SJSA1 (cell line): ENCODE measurements around the gene UNC119B. TPM values are rescaled to one million over a fixed set of nuclear protein-coding genes. Genes with fewer than 3 reads are reported as not detected.

Experiments
- DNase-seq, 2 experiments: peaks; one replicate each; pipeline ENCODE4 v3.0.0-alpha.2; 2015 to 2020; ENCODE audit warnings: low spot score in 2 of 2, low read depth in 1 of 2
- H3K27ac ChIP-seq: fragments of 250-450 bp; sonication (Bioruptor Pico); 2 replicates; pipeline ENCODE4 v1.5.1; 2020; ENCODE audit warnings: mild to moderate bottlenecking, moderate library complexity
- H3K27me3 ChIP-seq: fragments of 250-450 bp; sonication (Bioruptor Pico); replicated peaks from 2 replicates; pipeline ENCODE4 v1.5.1; 2020; ENCODE audit warnings: mild to moderate bottlenecking, moderate library complexity
- H3K36me3 ChIP-seq: fragments of 250-450 bp; sonication (Bioruptor Pico); 2 replicates; pipeline ENCODE4 v1.5.1; 2020; ENCODE audit warnings: mild to moderate bottlenecking
- H3K4me1 ChIP-seq: fragments of 250-450 bp; sonication (Bioruptor Pico); replicated peaks from 2 replicates; pipeline ENCODE4 v1.6.1; 2021; ENCODE audit warnings: mild to moderate bottlenecking
- H3K4me3 ChIP-seq: fragments of 250-450 bp; sonication (Bioruptor Pico); 2 replicates; pipeline ENCODE4 v1.5.1; 2020; ENCODE audit warnings: mild to moderate bottlenecking
- H3K9me3 ChIP-seq: fragments of 250-450 bp; sonication (Bioruptor Pico); replicated peaks from 2 replicates; pipeline ENCODE4 v1.5.1; 2020; ENCODE audit warnings: mild to moderate bottlenecking
- total RNA-seq: library from RNA; depleted of rRNA; stranded (reverse); fragments of >200 nt; shearing (Covaris generic); gene quantifications from 2 replicates; pipeline ENCODE4 v1.2.3, GENCODE V29; 2014; rRNA removed

The UNC119B gene
- total RNA-seq, 1 experiment from 2014 or later = 6.9 TPM

DNA sequence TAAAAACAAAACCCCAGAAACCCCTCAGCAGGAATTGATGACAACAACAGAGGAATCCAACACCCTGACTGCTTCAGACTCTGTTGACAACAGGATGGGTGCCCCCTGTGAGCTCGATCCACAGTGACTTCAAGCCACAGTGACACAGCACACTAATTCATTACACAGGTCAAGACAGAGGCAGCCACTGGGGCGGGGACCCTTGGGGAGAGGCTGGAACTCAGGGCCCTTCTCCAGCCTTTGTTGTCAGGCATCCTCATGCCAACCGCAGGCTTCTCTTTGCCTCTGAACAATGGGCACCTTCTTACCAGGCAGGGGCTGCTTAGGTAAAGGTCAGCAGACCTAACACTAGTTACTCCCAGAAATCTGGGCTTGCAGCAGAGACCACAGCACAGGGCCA lies 53.0 kb downstream of the UNC119B start:
- H3K4me3 ChIP-seq = no peak overlapping the region
- H3K36me3 ChIP-seq = peaks cover 25% of the 10 kb centered on the region
- no peaks in the 10 kb centered on the region for H3K4me1 ChIP-seq
- H3K9me3 ChIP-seq = no peaks in the 10 kb centered on the region
- H3K27ac ChIP-seq = no peak overlapping the region
- H3K27me3 ChIP-seq = no peaks in the 10 kb centered on the region
- no peak for DNase-seq

DNA sequence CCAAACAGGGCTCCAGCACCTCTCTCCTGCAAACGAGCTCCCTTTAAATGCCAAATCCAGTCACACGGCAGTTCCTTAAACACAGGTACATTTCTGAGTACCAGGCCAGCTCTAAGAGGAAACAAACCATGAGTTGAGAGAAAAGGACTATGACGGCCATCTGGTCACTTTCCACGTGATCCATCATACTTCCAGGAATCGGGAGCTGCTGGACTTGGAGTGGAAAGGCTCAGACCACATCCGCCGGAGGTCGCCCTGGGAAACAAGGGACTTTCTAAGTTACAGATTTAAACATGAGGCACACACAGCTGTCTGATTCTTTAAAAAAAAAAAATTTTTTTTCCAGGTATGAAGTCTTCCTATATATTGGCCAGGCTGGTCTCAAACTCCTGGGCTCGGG lies 54.6 kb downstream of the UNC119B start:
- DNase-seq = no peak
- Histone ChIP-seq H3K4me3 (no peak overlapping the region), H3K27ac (no peak overlapping the region), H3K36me3 (peaks cover 27% of the 10 kb centered on the region), H3K9me3 (no peaks in the 10 kb centered on the region), H3K27me3 (no peaks in the 10 kb centered on the region), H3K4me1 (no peaks in the 10 kb centered on the region)

GRCh38 chr12:120766566-120766965 lies 56.3 kb downstream of the UNC119B start:
- no peak overlapping the region for H3K4me3 ChIP-seq
- DNase-seq = no peak
- no peaks in the 10 kb centered on the region for H3K4me1 ChIP-seq
- H3K9me3 ChIP-seq = no peaks in the 10 kb centered on the region
- H3K27me3 ChIP-seq = no peaks in the 10 kb centered on the region
- no peak overlapping the region for H3K27ac ChIP-seq
- H3K36me3 ChIP-seq = peaks cover 27% of the 10 kb centered on the region

DNA sequence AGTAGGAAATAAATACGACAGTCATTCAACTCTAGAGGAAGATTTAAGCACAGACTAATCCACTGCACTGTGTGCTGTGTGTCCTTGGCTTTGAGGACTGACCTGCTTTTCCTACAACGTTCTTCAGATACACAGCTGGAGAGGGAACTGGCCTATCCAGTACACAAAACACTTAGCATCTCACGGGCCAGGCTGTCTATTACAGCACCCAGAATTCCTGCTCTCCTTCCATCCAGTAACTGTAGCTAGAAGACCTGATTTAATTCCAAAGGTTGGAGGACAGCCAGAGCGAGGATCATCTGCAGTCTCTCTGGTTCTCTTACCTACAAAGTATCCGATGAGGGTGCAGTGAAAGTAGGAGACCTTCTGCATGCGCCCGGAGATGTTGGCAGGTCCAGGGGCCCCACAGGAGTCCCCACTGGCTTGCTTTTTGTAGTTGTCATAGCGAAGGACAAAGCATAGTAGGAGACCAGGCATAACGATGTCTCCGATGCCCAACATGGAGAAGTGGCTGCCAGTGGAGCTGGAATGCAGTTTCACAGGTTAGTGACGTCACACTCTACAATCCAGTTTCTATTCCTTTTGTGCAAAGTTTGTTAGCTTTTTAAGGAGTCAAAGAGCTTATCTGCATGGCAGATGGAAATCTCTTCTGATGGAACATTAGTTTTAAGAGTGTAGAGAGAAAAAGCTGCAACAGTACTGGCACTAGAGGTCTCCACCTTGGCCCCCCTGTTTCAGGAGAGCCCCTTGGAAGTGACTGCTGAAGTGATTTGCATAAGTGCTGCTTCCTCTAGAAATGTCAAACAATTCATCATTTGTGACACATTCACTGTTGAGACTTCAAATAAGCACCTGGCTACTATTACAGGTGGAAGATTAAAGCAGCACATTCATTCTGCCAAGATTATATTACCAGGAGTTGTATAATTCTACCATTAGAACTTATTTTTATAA lies 57.1 kb downstream of the UNC119B start:
- peaks cover 27% of the 10 kb centered on the region for H3K36me3 ChIP-seq
- no peaks in the 10 kb centered on the region for H3K27me3 ChIP-seq
- H3K27ac ChIP-seq = no peak overlapping the region
- no peaks in the 10 kb centered on the region for H3K9me3 ChIP-seq
- no peak for DNase-seq
- no peak overlapping the region for H3K4me3 ChIP-seq
- no peaks in the 10 kb centered on the region for H3K4me1 ChIP-seq

GRCh38 chr12:120771097-120771496 lies 60.8 kb downstream of the UNC119B start:
- peaks cover 16% of the 10 kb centered on the region for H3K36me3 ChIP-seq
- H3K9me3 ChIP-seq = no peaks in the 10 kb centered on the region
- DNase-seq = no peak
- H3K27ac ChIP-seq = no peak overlapping the region
- no peak overlapping the region for H3K4me3 ChIP-seq
- H3K27me3 ChIP-seq = no peaks in the 10 kb centered on the region
- H3K4me1 ChIP-seq = no peaks in the 10 kb centered on the region

Other genes starting within 250 kb of the UNC119B start
- gene SRSF9, start 240.7 kb upstream of the UNC119B start, total RNA-seq = 199 and 263 TPM in 2 replicates
- 251 and 497 TPM in 2 replicates for gene DYNLL1, start 214.3 kb upstream of the UNC119B start, total RNA-seq
- gene COQ5, start 181.3 kb upstream of the UNC119B start, total RNA-seq = 42.3 and 47.8 TPM in 2 replicates
- 45.3 and 54.7 TPM in 2 replicates for gene RNF10, start 176.1 kb upstream of the UNC119B start, total RNA-seq
- gene POP5, start 129.1 kb upstream of the UNC119B start, total RNA-seq = 44.8 and 49.7 TPM in 2 replicates
- not detected in 2 replicates for gene CABP1, start 69.8 kb upstream of the UNC119B start, total RNA-seq
- gene MLEC, start 23.3 kb upstream of the UNC119B start, total RNA-seq = 70.0 and 84.6 TPM in 2 replicates
- 6.8 and 11.1 TPM in 2 replicates for gene ACADS, start 15.4 kb downstream of the UNC119B start, total RNA-seq
- gene SPPL3, start 193.9 kb downstream of the UNC119B start, total RNA-seq = 3.8 and 4.5 TPM in 2 replicates